Neutrophil (primary cell): ENCODE data around the gene MLPH.

ENCODE experiments used
- H3K27ac ChIP-seq: fragments of 200-600 bp; sonication (generic); 2 replicates; pipeline ENCODE4 v1.5.1; 2016; ENCODE audit warnings: mild to moderate bottlenecking, moderate library complexity
- H3K27me3 ChIP-seq: fragments of 200-600 bp; sonication (generic); 2 replicates; pipeline ENCODE4 v1.6.0; 2016; ENCODE audit warnings: mild to moderate bottlenecking
- H3K36me3 ChIP-seq: fragments of 200-600 bp; sonication (generic); 2 replicates; pipeline ENCODE4 v1.5.1; 2017
- H3K4me1 ChIP-seq, 2 experiments: fragments of 200-600 bp in 1 of 2; sonication (generic) in 1 of 2; 1 replicate in 1 of 2; 2 replicates in 1 of 2; pipeline versions ENCODE4 v1.5.1 to v1.6.1; 2013 to 2016; ENCODE audit warnings: low read depth in 1 of 2, low read length in 1 of 2, mild to moderate bottlenecking in 1 of 2, moderate library complexity in 1 of 2; ENCODE audit not compliant: control insufficient read depth in 1 of 2, insufficient read depth in 1 of 2
- H3K4me3 ChIP-seq, 2 experiments: fragments of 200-600 bp in 1 of 2; sonication (generic) in 1 of 2; 1 replicate in 1 of 2; 2 replicates in 1 of 2; pipeline ENCODE4 v1.5.1; 2013 to 2016; ENCODE audit warnings: low read depth in 1 of 2, low read length in 1 of 2, mild to moderate bottlenecking in 1 of 2, moderate library complexity in 1 of 2
- H3K9me3 ChIP-seq: fragments of 200-600 bp; sonication (generic); 2 replicates; pipeline ENCODE4 v1.5.1; 2016
- TF ChIP-seq, protein P1 (sequence below): fragments of 200-600 bp; sonication (generic); IDR thresholded peaks from 2 replicates; pipeline ENCODE4 v1.5.1; 2016; ENCODE audit warnings: antibody characterized with exemption

Gene MLPH

DNA sequence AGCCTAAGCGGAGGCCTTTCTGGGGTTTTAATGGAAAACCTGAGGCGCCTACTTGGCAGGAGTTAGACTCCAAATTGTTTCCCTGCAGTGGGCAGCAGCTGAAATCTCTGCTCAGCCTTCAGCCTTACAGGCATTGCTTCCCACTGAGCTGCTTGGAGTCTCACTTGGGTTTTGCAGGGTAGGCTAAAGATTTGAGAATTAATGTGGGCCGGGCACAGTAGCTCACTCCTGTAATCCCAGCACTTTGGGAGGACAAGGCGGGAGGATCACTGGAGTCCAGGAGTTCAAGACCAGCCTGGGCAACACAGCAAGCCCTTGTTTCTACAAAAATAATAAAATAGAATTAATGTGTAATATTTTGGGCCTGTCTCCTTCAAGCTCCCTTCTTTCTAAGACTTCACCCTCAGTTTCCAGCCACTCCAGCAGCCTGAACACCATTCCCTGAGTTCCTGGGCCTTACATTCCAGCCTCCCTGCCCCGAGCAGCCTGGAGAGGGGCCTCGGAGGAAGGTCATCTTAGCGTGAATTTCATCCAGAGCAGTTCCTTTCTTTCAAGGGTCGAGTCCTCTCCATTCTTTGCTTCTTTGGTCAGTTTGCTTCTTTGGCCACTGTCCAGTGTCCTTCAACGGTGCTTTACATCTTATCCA lies 112.5 kb downstream of the MLPH start:
- Histone ChIP-seq H3K36me3 (no peaks in the 10 kb centered on the region), H3K27me3 (peaks cover 19% of the 10 kb centered on the region), H3K4me1 (peaks cover 5 to 13% of the 10 kb centered on the region in 2 experiments), H3K9me3 (no peaks in the 10 kb centered on the region), H3K4me3 (no peak overlapping the region), H3K27ac (no peak overlapping the region)
- TF ChIP-seq, protein P1, sequence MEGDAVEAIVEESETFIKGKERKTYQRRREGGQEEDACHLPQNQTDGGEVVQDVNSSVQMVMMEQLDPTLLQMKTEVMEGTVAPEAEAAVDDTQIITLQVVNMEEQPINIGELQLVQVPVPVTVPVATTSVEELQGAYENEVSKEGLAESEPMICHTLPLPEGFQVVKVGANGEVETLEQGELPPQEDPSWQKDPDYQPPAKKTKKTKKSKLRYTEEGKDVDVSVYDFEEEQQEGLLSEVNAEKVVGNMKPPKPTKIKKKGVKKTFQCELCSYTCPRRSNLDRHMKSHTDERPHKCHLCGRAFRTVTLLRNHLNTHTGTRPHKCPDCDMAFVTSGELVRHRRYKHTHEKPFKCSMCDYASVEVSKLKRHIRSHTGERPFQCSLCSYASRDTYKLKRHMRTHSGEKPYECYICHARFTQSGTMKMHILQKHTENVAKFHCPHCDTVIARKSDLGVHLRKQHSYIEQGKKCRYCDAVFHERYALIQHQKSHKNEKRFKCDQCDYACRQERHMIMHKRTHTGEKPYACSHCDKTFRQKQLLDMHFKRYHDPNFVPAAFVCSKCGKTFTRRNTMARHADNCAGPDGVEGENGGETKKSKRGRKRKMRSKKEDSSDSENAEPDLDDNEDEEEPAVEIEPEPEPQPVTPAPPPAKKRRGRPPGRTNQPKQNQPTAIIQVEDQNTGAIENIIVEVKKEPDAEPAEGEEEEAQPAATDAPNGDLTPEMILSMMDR = no peak

DNA sequence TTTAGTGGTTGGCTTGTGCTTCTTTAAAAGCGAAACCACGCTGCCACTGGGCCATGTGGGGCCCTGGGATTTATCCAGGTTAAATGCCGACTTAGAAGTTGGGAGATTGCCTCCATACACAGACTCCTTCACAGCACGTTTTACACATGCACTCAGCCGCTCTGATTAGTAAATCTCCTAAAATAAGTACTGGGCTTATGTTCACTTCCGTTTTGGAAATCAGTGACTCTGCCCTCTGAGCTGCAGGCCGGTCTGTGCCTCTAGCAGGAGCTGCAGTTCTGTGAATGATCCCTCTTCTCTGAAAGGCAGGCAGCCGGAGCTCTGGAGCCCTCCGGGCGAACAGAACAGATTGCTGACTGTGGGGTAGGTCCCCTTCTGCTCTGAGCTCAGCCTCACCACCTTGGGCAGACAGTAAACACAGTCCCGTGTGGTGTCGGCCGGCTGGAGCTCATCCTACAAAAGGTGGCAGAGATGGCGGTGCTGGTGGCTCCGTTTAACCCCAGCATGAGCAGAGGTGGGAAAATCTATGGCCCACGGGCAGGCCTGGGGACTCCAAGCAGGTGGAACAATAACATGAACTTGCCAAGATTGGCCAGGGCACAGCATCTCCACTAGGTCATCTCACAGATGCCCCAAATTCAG lies 113.3 kb downstream of the MLPH start:
- H3K4me1 ChIP-seq = peaks cover 5 to 13% of the 10 kb centered on the region in 2 experiments
- H3K4me3 ChIP-seq = no peak overlapping the region
- peaks cover 19% of the 10 kb centered on the region for H3K27me3 ChIP-seq
- H3K27ac ChIP-seq = no peak overlapping the region
- no peaks in the 10 kb centered on the region for H3K9me3 ChIP-seq
- H3K36me3 ChIP-seq = no peaks in the 10 kb centered on the region
- TF ChIP-seq, protein P1 = no peak

DNA sequence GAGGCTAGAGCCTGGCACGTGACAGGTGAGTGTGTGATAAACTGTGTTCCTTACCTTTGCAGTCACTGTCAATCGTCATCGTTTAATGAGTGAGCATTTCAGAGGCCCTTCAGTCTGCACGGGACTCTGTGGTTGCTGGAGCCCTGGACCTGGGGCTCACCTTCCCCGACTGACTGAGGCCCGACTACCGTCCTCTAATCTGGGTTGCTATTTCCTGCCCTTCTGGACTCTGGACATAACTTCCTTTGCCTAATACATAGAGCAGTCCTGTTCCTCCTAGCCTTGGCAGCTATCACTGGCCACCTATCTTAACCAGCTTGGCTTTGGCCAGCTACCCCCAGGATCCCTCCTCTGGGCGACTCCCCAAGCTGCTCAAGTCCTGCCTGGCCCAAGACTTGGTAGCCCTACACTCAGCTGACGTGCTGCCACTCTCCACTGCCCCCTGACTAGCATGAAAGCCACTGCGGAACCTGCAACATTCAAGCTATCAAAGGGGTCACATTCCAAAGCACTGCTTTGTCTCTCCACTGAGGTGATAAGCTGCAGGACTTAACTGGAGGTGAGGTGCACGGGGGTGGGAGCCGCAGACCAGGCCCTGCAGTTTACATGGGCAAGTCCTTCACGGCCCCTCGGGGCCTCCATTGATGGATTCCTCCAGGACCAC lies 114.5 kb downstream of the MLPH start:
- Histone ChIP-seq H3K27me3 (peaks cover 19% of the 10 kb centered on the region), H3K4me1 (peaks cover 5 to 13% of the 10 kb centered on the region in 2 experiments), H3K4me3 (no peak overlapping the region), H3K27ac (no peak overlapping the region), H3K9me3 (no peaks in the 10 kb centered on the region), H3K36me3 (no peaks in the 10 kb centered on the region)
- TF ChIP-seq, protein P1 = no peak

DNA sequence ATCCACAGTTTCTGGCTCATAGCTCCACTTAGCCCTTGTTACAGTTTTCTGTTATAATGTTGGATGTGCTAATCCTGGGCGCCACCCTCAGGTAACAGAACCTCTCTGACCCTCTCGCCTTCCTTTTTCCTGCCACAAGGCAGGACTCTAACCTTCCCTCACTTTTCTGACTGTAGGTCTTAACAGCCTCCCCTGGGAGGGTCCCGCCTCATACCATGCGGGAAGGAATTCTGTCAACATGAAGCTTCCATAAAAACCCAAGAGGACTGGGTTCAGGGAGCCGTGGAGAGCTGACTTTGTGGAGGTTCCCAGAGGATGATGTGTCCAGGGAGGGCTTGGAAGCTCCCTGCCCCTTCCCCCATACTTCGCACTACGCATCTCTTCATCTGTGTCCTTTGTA lies 115.4 kb downstream of the MLPH start:
- TF ChIP-seq, protein P1 = no peak

DNA sequence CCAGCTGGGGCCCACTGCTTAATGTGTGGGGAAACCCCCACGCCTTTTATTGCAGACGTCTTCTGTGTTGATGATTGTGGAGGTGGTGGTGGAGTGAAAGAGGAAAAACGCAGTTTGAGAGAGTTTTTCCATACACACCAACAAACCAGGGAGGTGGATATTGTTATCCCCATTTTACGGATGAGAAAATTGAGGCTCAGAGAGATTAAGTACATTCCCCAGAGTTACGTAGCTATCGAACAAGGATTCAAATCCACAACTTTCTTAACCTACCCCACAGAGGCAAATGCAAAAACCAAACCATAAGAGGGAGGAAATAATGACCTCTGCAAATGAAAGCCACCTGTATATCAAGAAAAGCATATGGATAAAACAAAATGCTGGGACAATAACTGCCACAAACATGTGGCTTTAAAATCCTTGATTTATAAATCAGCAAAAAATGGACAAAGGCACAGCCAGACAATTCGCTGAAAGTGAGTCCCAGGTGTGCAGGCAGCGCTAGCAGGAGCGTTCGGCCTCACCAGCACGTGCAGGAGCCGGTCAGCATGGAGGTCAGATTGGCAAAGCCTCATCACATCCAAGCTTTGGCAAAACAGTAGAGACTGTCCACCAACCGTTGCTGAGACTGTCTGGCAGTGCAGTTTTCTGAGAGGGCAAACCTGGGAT lies 116.1 kb downstream of the MLPH start:
- H3K9me3 ChIP-seq = no peaks in the 10 kb centered on the region
- TF ChIP-seq, protein P1 = no peak
- peak overlapping the region; percentile 22 to 33 for H3K4me3 ChIP-seq
- peak overlapping the region; percentile 83 for H3K27ac ChIP-seq
- peaks cover 19% of the 10 kb centered on the region for H3K27me3 ChIP-seq
- H3K36me3 ChIP-seq = no peaks in the 10 kb centered on the region
- H3K4me1 ChIP-seq = peaks cover 5 to 13% of the 10 kb centered on the region in 2 experiments

More for the DNA sequence above, 115.4 kb downstream of the MLPH start:
- peaks cover 19% of the 10 kb centered on the region for H3K27me3 ChIP-seq
- H3K4me1 ChIP-seq = peaks cover 5 to 13% of the 10 kb centered on the region in 2 experiments
- H3K36me3 ChIP-seq = no peaks in the 10 kb centered on the region
- H3K9me3 ChIP-seq = no peaks in the 10 kb centered on the region
- H3K27ac ChIP-seq = peak overlapping the region; percentile 83
- no peak overlapping the region for H3K4me3 ChIP-seq
